GM15510 (cell line): ENCODE data around the gene CEP128.

Source experiments
- POLR2A ChIP-seq: IDR thresholded peaks from 3 replicates; pipeline ENCODE4 v1.6.1; 2011; ENCODE audit warnings: borderline replicate concordance; ENCODE audit not compliant: insufficient read length; ENCODE audit errors: extremely low read depth

Gene CEP128

DNA sequence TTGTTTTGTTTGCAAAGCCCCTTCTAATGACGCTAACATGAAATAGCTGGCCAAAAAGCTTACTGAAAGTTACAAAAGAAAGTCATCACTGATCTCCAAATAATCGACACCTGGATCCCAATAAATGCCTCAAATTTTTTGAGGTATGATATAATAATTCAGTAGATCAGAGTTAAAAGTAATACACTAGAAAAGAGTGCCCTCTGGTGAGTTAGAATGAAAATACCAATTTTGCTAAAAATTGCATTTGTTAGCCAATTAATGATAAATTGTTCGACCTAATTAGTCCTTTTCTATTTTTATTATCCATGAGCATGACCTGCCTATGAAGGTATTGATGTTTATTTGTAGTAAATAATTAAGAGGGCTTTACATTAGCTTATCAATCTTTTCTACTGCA is 78.6 kb downstream of the CEP128 start:
- no peak for TF ChIP-seq POLR2A

- no peak for TF ChIP-seq POLR2A
Measured at GRCh38 chr14:80862541-80862940, 79.0 kb downstream of the CEP128 start.

DNA sequence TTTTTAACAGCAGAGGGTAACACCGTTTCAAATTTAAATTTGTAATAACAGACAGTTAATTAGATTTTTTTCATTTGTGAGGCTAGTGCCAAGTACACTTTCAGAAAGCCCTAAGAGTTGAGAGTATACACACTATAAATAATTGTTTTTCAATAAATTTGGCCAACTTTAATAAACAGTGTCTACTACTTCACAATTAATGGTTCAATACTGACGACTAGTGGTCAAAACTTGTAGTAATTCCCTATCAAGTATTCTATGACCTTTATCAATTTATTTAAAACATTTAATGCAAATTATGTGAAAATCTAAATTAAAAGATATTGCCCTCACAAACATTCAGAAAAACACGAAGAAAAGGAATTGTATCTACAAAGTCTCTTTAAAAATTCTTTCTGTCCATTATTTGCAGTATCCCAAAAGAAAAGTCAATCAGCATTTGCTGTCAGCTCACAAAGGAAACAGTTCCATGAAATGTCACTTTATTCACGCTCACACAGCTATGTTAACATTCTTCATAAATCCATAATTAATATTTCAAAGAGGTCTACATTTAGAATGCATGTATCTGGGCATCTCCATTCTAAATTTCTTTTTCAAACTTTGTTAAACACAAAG is 91.2 kb downstream of the CEP128 start:
- no peak for TF ChIP-seq POLR2A

- TF ChIP-seq POLR2A: no peak
Measured at GRCh38 chr14:80847070-80847469, 94.5 kb downstream of the CEP128 start.

GRCh38 chr14:80845856-80846255 is 95.7 kb downstream of the CEP128 start:
- no peak for TF ChIP-seq POLR2A

- no peak for TF ChIP-seq POLR2A
Measured at GRCh38 chr14:80844872-80845271, 96.7 kb downstream of the CEP128 start.

GRCh38 chr14:80839743-80840142 is 101.8 kb downstream of the CEP128 start:
- no peak for TF ChIP-seq POLR2A

GRCh38 chr14:80809663-80810062 is 131.9 kb downstream of the CEP128 start:
- TF ChIP-seq POLR2A: no peak

DNA sequence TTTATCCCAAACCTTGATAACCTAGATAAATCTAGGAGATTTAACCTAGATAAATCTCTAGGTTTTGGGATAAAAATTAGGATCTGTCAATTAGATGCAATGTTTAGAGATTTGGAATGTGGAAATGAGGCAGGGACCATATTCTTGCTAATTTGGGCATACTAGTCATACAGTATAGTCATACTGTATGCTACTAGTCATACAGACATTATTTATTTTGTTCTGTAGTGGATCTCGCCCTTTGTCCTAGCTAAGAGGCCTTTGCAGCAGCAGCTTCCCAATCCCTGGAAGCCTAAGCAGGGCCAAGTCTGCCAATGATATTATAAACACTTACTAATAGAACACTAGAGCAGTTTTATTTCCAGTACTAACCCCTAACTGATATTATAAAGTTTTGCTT is 136.4 kb downstream of the CEP128 start:
- no peak for TF ChIP-seq POLR2A

- no peak for TF ChIP-seq POLR2A
Measured at GRCh38 chr14:80798878-80799277, 142.7 kb downstream of the CEP128 start.

DNA sequence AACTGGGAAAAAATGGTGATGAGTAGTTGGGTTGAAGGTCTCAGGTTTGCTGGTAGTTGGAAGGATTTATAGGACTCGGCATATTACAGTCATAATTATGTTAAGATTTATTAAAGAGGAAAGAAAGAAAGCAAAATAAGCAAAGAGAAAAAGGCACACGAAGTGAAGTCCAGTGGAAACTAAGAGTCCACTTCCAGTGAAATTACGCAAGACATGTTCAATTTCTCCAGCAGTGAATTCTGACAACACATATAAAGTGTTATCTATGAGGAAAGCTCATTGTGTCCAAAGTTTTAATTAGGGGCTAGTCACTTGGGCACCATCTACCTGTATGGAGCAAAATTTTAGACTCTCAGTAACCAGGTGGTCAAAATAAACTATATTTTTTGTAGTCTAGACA is 143.3 kb downstream of the CEP128 start:
- TF ChIP-seq POLR2A: no peak

- TF ChIP-seq POLR2A: no peak
Measured at GRCh38 chr14:80792771-80793170, 148.8 kb downstream of the CEP128 start.

DNA sequence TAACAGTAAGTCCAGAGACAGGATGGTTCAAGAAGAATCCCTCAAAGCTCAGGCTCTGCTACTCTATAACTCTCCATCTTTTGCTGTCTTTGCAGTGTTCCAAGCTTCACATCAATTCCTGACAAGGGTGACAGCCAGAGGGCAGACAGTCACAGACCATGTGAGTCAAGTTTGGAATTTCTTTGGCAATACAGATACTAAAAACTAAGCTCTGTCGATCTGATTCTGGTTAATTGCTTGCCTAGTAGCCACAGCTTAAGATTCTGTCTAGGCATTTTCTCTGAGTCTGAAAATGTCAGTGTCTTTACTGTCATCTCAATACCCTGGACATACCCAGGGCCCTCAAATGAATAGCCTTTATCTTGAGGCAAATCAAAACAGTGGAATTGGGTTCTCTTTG is 153.7 kb downstream of the CEP128 start:
- TF ChIP-seq POLR2A: no peak

- TF ChIP-seq POLR2A: no peak
Measured at GRCh38 chr14:80784820-80785219, 156.7 kb downstream of the CEP128 start.

DNA sequence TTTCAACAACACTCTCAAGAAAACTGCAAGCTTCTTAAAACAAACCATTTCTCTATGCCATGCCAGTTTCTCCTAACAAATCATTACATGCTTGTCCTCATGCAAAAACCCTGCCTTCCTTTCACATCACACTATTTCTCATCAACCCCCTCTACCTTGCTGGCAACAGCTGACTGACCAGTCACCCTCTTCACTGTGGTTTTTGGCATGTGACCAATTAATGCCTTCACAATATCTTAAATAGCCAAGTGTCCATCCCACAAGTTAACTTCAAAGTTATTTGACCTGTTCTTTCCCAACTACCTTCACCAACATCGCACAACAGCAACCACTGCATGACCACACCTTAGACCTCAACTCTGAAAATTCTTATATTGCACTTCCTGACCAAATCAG is 159.6 kb downstream of the CEP128 start:
- TF ChIP-seq POLR2A: no peak

DNA sequence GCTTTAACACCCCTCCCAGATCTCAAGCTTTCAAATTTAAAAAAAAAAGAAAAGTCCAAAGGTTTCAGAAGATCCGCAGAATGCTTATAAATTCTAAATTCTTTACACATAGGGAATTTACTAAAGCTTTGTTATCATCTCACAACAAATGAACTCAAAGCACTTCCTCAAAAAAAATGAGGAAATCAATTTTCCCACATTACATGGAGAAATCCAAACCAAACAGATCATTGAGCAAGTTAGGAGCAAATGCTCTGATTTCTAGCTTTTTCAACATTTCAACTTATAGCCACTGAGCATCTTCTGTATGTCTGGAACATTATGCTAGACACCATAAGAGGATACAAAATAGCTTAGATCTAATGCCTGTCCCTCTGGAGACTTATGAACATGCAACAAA is 161.0 kb downstream of the CEP128 start:
- TF ChIP-seq POLR2A: no peak

DNA sequence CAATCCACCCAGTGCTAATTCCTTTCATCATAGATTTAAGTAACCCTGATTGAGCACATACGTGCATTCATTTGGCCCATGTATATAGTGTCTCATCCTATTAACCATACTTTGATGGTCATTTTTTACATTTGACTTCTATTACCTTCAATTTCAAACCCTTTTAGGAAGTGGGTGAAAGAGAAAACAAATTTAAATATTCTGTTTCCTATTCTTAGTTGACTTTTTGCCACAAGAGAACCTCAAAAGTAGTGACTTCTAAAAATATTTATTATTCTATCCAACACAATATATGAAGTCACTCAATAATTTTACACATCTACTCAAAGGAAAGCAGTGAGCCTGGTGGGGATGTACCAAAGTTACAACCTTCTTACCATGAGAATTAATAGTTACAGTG is 164.9 kb downstream of the CEP128 start:
- no peak for TF ChIP-seq POLR2A
